ENCODE measurements around the gene TAPBP. TPM values are rescaled to one million over a fixed set of nuclear protein-coding genes. Genes with fewer than 3 reads are reported as not detected.
"Not testable (repeated sequence)": the region's sequence is repeated elsewhere in the genome, so short reads cannot be mapped to it uniquely, and the experiment has no call there.

TAPBP gene
- total RNA-seq, result 244 and 415 TPM in 2 replicates

GRCh38 chr6:33313709-33314514, at the start of gene TAPBP:
Gene TAPBP, minus strand, starts transcription at chr6:33314078. Its CDS starts 37 bp downstream, at chr6:33314041.
- no peak for DNase-seq (ENCODE audit: extremely low read depth, low read depth, low spot score)

GRCh38 chr6:33363486-33363885, 49.6 kb upstream of the TAPBP start:
- DNase-seq (ENCODE audit: extremely low read depth, low read depth, low spot score), result not testable (repeated sequence)

DNA sequence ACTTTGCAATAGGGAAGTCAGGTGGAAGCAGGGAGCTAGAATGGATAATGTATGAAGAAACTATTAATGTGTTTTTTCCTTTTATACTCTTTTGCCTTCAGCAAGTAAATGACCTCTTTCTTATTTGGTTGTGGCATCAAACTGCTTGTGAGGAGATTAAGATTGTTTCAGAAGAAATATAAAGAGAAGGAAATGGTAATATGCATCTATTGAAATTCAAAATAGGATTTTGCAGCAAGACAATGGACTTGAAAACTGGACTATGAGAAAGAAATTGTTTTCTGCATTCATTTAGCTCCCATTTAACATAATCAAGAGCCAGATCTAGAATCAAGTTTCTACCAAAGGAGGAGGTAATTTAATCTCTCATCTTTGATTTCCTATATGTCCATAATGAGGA, 45.5 kb upstream of the TAPBP start:
- no peak for DNase-seq (ENCODE audit: extremely low read depth, low read depth, low spot score)

DNA sequence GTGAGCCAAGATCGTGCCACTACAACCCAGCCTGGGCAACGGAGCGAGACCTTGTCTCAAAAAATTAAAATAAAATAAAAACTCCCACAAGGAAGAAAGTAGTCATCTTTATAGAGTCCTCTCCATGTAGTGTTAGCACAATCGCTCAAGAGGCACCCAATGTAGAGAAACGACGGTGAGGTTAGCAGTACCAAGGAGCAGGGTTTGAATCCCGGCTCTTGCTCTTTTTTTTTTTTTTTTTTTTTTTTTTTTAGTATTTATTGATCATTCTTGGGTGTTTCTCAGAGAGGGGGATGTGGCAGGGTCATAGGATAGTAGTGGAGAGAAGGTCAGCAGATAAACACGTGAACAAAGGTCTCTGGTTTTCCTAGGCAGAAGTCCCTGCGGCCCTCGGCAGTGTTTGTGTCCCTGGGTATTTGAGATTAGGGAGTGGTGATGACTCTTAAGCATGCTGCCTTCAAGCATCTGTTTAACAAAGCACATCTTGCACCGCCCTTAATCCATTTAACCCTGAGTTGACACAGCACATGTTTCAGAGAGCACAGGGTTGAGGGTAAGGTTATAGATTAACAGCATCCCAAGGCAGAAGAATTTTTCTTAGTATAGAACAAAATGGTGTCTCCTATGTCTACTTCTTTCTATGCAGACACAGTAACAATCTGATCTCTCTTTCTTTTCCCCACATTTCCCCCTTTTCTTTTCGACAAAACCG, 43.4 kb upstream of the TAPBP start:
- DNase-seq (ENCODE audit: extremely low read depth, low read depth, low spot score), result not testable (repeated sequence)

DNA sequence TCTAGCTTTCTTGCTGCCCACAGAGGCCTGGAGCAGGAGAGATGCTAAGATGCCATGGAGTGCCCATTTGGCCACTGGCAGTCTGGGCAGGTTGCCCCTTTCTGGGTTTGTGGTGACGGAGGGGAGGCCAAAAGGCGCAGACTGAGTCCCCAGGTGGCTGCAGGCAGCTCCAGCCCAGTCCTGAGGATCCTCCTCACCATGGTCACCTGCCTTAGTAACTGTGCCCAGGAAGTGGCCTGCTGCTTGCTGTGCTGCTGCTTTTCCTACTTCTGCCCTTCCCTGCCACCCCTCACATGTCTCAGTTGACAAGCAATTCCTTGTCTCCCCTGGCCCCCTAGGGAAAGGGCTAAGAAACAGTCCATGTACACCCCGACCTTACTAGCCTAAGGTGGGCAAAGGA, 42.4 kb upstream of the TAPBP start:
- no peak for DNase-seq (ENCODE audit: extremely low read depth, low read depth, low spot score)

DNA sequence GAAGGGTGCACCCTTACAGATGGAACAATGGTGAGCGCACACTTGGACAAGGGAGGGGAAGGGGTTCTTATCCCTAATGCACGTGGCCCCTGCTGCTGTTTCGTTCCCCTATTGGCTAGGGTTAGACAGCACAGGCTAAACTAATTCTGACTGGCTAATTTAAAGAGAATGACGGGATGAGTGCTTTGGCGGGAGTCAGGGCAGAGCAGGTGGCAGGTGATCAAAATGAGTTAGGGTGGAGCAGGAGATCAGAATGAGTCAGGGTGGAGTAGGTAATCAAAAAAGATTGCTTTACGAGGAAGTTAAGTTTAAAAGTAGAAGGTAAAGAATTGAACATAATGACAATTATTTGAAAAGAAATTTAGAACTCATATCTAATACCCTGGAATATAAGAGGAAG, 42.0 kb upstream of the TAPBP start:
- DNase-seq (ENCODE audit: extremely low read depth, low read depth, low spot score), result not testable (repeated sequence)

- DNase-seq (ENCODE audit: extremely low read depth, low read depth, low spot score), result no peak
Observed at GRCh38 chr6:33347816-33348215, 33.9 kb upstream of the TAPBP start.

GRCh38 chr6:33346972-33347371, 33.1 kb upstream of the TAPBP start:
- DNase-seq (ENCODE audit: extremely low read depth, low read depth, low spot score), result not testable (repeated sequence)

- DNase-seq (ENCODE audit: extremely low read depth, low read depth, low spot score), result peak; percentile 42
Observed at GRCh38 chr6:33344701-33345697, 31.1 kb upstream of the TAPBP start.

DNA sequence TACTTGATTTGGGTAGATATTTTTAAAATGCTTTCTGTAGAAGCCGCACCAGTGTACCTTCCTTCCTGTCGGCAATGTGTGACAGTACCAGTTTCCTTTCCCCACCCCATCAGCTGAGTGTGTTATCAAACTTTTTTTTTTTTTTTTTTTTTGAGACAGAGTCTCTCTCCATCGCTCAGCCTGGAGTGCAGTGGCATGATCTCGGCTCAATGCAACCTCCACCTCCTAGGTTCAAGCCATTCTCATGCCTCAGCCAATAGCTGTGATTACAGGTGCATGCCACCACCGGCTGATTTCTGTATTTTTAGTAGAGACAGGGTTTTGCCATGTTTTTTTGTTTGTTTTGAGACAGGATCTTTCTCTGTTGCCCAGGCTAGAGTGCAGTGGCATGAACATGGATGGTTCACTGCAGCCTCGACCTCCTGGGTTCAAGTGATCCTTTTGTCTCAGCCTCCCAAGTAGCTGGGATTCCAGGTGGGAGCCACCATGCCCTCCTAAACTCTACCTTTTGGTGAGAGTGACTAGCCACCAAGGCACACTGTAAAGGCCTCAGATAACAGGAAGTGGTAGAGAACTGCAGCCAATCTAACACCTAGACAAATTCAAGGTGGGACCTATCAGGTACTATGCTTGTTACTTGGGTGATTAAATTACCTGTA, 30.2 kb upstream of the TAPBP start:
- no peak for DNase-seq (ENCODE audit: extremely low read depth, low read depth, low spot score)

DNA sequence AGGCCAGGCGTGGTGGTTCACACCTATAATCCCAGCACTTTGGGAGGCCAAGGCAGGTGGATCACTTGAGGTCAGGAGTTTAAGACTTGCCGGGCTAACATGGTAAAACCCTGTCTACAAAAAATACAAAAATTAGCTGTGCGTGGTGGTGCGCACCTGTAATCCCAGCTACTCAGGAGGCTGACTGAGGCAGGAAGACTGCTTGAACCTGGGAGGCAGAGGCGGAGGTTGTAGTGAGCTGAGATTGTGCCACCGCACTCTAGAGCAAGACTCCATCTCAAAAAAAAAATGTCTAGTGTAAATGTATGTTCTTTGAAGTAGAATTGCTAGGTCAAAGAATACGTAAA, 29.7 kb upstream of the TAPBP start:
- DNase-seq (ENCODE audit: extremely low read depth, low read depth, low spot score), result not testable (repeated sequence)

DNA sequence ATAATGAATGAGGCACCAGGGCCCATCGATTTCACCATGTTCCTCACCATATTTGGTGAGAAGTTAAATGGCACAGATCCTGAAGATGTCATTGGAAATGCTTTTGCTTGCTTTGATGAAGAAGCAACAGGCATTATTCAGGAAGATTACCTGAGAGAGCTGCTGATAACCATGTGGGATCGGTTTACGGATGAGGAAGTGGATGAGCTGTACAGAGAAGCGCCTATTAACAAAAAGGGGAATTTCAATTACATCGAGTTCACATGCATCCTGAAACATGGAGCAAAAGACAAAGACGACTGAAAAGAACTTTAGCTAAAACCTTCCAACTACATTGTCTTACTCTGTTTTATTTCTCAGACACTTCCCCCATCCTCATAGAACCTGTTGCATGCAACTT, 25.3 kb upstream of the TAPBP start:
- no peak for DNase-seq (ENCODE audit: extremely low read depth, low read depth, low spot score)

- no peak for DNase-seq (ENCODE audit: extremely low read depth, low read depth, low spot score)
Observed at GRCh38 chr6:33336495-33336894, 22.6 kb upstream of the TAPBP start.

DNA sequence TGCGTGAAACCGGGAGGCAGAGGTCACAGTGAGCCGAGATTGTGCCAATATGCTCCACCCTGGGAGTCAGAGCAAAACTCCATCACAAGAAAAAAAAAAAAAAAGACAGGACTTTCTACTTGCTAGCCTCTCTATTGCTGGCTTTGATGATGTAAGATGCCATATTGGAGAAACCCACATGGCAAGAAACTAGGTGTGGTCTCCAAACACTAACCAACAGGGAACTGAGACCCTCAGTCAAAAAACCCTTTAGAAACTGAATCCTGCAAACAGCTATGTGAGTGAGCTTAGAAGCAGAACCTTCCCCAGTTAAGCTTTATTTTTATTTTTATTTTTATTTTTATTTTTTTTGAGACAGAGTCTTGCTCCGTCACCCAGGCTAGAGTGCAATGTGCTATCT, 22.0 kb upstream of the TAPBP start:
- DNase-seq (ENCODE audit: extremely low read depth, low read depth, low spot score), result no peak

DNA sequence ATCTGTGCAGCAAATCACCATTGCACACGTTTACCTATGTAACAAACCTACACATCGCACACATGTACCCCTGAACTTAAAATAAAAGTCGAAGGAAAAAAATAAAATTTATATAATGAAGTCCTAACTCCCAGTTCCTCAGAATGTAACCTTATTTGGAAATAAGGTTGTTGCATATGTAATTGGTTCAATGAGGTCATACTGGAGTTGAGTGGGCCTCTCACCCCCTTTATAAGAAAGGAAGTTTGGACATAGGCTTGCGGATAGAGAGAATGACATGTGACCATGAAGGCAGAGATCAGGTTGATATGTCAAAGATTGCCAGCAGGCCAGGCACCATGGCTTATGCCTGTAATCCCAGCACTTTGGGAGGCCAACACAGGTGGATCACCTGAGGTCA, 19.8 kb upstream of the TAPBP start:
- DNase-seq (ENCODE audit: extremely low read depth, low read depth, low spot score), result no peak

GRCh38 chr6:33330736-33331135, 16.9 kb upstream of the TAPBP start:
- DNase-seq (ENCODE audit: extremely low read depth, low read depth, low spot score), result no peak

DNA sequence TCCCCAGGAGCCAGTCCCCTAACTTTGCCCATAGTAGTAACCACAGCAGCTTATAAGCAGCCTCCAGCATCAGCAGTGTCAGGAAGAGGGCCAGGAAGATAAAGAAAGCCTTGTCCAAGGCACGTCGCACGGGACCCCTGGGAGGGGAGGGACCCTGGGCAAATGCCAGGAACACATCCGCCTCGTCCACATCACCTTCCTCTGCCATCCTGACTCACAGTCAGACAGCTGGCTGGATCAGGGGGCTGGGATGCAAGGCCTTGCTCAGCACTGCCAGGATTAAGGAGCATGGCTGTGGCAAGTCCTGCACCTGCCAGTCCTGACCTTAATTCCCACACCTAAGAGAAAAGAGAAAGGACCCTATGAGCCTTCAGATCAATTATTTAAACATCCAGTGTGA, 15.2 kb upstream of the TAPBP start:
- no peak for DNase-seq (ENCODE audit: extremely low read depth, low read depth, low spot score)

DNA sequence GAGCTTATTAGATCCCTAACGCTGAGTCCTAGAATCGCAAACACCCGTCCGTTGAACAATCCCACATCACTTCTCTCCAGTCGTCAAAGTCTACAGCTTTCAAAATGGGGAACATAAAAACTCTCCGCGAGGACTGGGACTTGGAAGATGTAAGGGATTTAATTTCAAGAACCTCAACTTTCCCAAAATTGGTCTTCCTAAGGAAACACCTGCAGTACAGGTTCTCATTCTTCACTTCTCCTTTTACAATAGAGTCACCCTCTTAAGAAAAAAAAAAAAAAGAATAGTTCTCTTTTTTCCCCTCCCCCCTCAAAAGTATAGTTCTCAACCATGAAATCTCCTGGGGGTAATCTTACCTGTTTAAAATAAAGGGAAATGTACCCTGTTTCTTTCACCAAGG, 10.2 kb upstream of the TAPBP start:
- no peak for DNase-seq (ENCODE audit: extremely low read depth, low read depth, low spot score)

DNA sequence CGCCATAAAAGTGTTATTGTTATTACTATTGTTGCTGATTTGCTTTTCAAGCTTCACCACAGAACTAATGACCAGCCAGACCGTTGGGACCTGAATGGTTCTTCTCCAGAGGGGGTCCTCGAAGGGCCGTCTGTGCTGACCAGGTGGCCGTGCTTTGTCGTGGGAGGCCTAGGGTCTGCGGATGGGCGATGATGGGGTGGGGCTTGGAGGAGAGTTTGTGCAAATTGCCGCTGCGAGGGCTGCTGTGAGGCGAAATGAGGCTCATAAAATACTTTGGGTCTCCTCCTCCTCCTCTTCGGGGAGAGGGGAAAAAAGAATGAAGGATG, 9.7 kb upstream of the TAPBP start:
- no peak for DNase-seq (ENCODE audit: extremely low read depth, low read depth, low spot score)

- no peak for DNase-seq (ENCODE audit: extremely low read depth, low read depth, low spot score)
Observed at GRCh38 chr6:33321227-33321626, 7.3 kb upstream of the TAPBP start.

All from glomerular endothelial cell (primary cell).